GM23248 (cell line): ENCODE data around the gene S100A13.

Experiments used
- EZH2 ChIP-seq: fragments of 200-600 bp; sonication (generic); IDR thresholded peaks from 2 replicates; pipeline ENCODE4 v1.6.1; 2018; ENCODE audit warnings: antibody characterized with exemption, mild to moderate bottlenecking; ENCODE audit not compliant: insufficient read depth, poor library complexity, severe bottlenecking
- EZH2phosphoT487 ChIP-seq: fragments of 200-600 bp; sonication (generic); IDR thresholded peaks from 2 replicates; pipeline ENCODE4 v1.6.1; 2018; ENCODE audit warnings: antibody characterized with exemption, moderate library complexity, mild to moderate bottlenecking, low read depth; ENCODE audit not compliant: insufficient read depth

DNA sequence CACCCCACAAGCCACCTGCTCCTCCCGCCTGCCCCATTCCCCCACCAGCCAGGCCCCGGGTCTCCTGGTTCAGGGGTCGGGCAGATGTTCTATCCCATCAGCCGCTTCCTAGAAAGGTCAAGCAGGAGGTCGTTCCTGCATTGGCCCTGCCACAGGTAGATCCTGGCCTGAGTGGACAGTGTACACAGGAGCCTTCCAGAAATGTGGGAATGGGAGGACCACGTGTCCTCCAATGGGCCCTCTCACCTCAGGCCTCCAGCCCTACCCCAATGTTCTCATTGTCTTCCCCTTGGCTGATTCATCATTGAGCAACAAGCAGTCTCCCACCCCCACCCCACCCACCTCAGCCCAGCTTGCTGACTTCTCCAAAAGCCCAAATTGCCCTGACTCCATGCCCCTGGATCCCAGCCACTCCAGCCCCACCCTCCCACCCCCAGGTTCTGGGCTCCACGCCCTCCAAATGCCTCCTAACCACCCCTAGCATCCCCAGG lies 16.4 kb downstream of the S100A13 start:
- TF ChIP-seq EZH2 (no peak), EZH2phosphoT487 (no peak)
